Stimulated activated CD8-positive, alpha-beta memory T cell treated with anti-CD3 and anti-CD28 coated beads, Interleukin-15, amount 100 ng/mL, for 24 hours (primary cell): Measurements from ENCODE around the gene TYK2.
"Not testable (repeated sequence)": the region's sequence is repeated elsewhere in the genome, so short reads cannot be mapped to it uniquely, and the experiment has no call there.

Source experiments
- DNase-seq: peaks from one replicate; pipeline ENCODE4 v3.0.0-alpha.2; 2020; ENCODE audit warnings: low read depth

Gene TYK2

DNA sequence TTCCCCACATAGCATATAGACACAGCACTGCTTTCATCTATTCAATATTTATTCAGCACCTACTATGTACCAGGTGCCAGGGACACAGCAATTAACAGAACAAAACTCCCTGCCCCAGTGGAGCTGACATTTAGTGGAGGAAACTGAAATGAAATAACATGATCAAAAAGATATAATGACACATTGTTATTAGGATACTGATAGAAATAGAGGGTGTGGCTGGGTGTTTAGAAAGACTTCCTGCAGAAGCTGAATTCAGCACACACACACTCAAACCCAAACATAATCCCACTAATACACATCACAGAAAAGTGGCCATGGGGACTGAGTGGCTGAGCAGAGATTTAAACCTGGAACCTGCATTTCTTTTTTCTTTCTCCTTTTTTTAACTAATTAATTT lies 26.7 kb upstream of the TYK2 start:
- no peak for DNase-seq

DNA sequence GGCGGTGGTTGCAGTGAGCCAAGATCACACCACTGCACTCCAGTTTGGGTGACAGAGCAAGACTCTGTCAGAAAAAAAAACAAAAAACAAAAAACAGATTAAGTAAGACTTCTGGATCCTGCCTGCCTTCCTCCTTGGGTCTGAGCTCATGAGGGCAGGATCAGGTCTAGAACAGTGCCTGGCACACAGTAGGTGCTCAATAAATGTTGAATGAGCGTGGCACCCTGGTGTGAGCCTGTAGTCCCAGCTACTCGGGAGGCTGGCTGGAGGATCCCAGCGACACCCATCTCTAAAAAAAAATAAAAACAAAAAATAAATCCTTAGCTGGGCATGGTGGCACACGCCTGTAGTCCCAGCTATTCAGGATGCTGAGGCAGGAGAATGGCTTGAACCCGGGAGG lies 25.8 kb upstream of the TYK2 start:
- DNase-seq: no peak

DNA sequence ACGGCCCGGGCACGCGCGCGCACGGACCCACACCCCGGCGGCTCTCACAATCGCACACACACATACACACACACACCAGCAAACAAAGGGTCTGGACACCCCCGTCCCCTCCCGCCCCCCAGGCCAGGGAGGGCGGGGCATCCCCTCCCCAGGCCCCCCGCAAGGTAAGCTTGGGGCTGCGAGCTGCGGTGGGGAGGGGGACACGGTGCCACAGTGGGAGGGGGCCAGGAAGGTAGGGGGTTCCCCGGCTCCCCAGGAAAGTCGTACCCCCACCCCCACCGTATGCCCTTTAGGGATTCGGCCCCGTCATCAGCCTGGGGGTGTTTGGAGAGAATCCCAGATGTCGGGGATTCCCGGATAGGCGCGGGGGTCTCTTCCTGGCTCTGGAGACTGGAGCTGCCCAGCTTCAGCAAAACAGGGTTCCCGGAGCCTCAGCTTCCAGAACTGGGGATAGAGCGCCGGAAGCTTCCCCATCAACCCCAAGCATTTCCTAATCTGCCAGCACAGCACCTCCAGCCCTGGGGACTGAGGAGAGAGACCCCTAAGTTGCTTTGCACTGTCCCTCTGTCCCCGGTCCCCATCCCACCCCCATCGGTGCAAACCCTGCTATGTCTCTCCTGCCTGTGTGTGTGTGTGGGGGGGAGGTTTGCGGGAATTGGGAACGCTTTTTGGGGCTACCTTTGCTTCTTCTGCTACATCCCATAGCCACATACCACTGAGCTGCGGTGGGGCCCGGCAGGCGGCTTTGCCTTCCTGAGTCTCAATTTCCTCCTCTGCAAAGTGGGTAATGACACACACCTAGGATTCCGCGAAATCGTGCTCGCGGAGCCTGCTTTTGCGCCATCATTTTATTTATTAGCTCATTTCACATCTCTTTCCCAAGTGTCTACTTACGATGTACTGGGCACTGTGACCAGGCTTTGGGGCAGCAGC lies 24.8 kb upstream of the TYK2 start:
- DNase-seq: no peak

DNA sequence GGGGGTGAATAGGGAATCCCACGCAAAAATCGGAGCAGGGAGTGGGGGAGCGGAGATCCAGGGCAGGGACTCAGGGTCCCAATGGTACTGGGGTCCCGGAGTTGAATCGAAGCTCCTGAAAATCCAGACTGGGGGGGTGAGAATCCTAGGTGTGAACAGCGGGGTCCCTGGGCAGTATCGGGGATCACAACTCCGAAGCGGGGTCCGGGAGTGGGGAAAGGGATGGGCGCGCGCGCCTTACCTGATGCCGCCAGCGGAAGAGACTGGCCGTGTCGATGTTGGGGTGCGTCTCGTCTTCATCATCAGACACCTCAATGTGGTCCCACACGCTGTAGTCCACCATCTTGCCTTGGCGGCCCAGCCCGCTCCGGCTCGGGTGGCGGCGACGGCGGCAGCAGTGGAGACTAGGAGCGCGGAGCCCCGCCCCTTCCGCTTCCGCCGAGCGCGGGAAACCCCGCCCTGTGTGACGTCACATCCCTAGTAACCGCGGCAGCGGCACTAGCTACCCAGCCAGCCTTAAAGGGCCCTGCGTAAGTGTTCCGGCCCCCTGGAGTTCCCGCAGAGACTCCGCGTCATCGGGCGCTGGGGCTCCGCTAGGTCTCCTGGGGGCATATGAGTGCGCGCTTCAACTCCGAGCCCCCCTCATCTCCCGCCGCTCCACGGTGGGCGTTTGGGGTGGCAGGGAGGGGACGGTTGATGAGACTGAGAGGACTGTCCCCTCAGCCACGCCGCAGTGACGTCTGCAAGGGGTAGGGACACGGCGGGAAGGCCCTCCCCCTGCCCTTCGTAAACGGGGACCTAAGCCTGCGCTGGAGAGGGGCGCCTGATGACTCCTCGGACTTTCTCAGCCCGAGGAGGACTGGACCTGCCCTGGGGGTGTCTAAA lies 23.0 kb upstream of the TYK2 start, which contains the start of gene CDC37:
CDC37 (minus strand) TSS at position 406 of the 885 bp plus-strand sequence; CDS start at position 343, 63 bp downstream.
- DNase-seq: peak; percentile 99

DNA sequence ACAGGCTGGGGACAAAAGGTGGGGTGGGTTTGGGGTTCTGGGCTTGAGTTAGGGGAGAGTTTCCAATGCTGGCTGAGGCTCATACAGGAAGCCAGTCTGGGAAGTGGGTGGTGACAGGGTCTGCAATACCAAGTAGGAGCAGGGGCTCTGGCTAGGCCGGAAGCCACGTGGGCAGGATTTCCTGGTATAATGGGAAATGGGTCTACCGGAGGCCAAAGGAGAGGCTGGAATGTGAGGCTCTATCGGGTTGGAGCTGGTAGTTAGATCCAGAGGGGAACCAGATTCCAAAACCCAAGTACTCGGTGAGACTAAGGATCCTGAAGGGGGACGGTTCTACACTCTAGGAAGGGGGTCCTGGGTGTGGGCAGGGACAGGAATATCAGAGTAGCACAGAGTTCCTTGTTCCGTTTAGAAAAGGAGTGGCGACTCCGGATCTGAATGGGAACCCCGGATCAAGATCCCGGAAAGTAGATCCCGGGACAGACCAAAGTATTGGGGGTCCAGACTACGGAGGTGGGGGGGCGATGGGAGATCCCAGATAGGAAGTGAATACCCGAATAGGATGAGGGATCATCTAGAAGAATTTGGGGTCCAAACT lies 22.2 kb upstream of the TYK2 start:
- DNase-seq: no peak

DNA sequence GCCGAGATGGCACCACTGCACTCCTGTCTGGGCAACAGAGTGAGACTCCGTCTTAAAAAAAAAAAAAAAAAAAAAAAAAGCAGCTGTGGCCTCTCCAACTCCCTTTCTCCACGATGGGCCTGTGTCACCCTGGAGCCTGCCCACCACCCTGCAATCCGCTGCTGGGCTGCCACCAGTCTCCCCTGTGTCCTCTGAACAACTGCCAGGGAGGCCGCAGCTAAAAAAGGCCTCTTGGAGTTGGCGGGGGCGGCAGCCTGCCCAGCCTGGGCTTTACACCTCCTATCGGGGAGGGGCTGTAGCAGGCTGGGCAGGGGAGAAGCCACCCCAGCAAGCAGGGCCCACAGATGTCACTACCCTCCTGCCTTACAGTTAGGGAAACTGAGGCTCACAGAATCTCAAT lies 19.5 kb upstream of the TYK2 start:
- no peak for DNase-seq

GRCh38 chr19:10399340-10399739 lies 19.0 kb upstream of the TYK2 start:
- DNase-seq: not testable (repeated sequence)

- DNase-seq: no peak
Measured at GRCh38 chr19:10398819-10399218, 18.4 kb upstream of the TYK2 start.

DNA sequence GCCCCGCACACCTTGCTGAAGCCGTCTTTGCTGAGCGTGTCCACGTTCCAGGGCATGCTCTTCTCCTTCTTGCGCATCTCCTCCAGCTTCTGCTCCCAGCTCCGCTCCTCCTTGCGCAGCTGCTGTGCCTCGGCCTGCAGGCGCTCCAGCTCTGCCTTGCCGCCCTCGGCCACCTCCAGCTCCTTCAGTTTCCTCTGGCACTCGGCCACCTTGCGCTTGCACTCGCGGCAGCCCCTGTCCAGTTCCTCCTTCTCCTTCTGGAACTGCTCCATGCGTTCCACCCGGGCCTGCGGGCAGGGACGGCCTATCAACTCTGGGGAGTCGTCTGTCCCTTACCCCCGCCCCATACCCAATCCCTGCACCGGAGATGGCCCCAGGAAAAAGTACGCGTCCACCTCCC lies 15.5 kb upstream of the TYK2 start:
- no peak for DNase-seq

- no peak for DNase-seq
Measured at GRCh38 chr19:10395436-10395835, 15.1 kb upstream of the TYK2 start.

- DNase-seq: no peak
Measured at GRCh38 chr19:10395003-10395402, 14.6 kb upstream of the TYK2 start.

GRCh38 chr19:10393137-10393536 lies 12.8 kb upstream of the TYK2 start:
- no peak for DNase-seq

DNA sequence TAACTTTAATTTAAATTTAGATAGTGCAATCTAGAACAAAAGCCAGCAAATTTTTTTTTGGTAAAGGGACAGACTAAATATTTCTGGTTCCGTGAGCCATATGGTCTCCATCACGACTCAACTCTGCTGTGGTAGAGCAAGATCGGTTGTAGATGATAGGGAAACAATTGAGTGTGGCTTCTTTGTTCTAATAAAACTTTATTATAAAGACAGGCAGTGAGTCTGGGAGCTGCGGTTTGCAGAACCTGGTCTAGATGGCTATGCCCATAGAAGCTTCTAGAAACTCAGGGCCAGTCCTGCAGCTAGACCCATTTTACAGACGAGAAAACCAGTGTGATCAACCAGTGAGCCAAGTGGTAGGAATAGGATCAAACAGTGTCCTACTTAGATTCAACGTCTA lies 11.7 kb upstream of the TYK2 start:
- DNase-seq: no peak

DNA sequence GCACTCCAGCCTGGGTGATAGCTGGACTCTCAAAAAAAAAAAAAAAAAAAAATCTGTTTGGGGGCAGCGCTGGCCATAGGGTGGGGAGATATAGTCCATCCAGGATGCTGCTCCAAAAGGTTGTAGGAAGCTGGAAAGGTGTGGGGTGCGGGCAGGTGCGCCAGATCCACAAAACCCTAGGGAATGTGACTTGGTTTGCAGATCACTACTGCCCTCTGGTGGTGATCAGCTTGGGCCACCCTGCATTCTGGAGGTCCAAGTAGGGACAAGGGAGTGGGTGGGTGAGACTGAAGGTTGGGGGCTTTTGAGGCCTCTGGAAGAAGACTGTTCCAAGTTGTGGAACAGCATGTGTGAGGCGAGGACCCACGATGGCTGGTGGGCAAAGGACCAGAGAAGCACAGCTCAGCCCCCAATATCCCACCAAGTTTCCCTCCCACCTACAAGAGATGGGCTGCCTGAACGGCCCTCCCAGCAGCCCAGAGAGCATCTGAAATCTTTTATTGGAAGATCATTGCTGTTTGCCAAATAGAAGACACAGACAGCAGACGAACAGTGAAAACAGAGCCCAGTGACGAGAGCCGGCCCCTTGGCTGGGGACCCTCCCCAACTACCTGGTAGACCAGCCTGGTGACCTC lies 10.4 kb upstream of the TYK2 start:
- peak; percentile 29 for DNase-seq

DNA sequence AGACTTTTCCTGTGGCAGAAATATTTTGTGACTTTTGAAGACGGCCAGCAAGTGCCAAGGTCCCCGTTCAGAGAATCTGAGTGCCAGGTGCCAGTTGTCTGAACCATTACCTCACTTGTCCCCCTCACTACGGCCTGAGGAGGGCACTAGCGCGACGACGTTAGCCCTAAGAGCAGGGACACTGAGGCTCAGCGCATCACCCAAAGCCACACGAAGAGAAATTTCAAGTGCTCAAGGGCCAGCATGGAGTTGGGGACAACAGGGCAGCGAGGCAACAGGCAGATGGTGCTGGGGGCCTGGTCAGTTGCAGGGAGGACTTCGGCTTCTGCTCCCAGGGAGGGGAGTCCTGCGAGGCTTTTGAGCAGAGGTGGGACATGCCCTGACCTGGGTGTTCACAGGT lies 9.5 kb upstream of the TYK2 start:
- no peak for DNase-seq

DNA sequence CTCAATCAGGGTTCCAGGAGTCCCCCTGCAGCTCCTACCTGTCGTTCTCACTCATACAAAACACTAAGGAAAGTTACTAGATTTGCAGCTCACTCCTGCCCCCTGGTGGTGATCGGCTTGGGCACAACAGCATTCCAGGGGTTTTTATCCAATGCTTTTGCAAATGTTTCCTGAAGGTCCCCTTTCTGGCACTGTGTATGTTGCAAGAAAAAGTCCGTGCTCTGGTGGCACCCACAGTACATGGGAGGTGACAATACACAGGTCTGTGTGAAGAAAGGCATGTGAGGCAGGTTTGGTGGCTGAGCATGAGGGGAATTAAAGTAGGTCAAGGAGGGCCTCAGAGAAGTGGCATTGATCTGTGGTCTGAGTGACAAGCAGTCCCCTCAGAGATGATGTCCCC lies 8.6 kb upstream of the TYK2 start:
- peak; percentile 78 for DNase-seq

GRCh38 chr19:10384580-10384979 lies 4.2 kb upstream of the TYK2 start:
- DNase-seq: no peak

DNA sequence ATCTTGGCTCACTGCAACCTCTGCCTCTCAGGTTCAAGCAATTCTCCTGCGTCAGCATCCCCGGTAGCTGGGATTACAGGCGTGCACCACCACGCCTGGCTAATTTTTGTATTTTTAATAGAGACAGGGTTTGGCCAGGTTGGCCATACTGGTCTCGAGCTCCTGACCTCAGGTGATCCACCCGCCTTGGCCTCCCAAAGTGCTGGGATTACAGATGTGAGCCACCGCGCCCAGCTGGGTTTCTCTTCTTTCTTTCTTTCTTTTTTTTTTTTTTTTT lies 2.8 kb upstream of the TYK2 start:
- DNase-seq: not testable (repeated sequence)

DNA sequence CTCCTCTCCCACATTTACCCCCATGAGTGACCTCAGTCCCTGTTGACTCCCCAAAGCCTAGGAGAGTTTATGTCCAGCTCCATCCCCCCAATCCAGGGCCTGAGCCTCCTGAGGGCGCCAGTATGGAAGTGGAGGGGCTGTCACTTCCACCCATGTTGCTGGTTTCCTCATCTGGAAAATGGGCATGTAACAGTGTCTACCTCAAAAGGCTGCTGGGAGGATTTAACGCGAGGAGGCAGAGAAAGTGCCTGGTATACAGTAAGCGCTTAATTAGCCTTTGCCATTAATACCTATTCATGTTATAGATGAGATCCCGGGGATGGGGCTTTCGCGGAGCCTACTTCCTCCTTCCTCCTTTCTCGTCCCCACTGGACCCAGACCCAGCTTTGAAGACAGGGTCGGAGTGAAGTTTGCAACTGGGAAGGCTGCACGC lies 476 bp downstream of the TYK2 start:
- DNase-seq: no peak

DNA sequence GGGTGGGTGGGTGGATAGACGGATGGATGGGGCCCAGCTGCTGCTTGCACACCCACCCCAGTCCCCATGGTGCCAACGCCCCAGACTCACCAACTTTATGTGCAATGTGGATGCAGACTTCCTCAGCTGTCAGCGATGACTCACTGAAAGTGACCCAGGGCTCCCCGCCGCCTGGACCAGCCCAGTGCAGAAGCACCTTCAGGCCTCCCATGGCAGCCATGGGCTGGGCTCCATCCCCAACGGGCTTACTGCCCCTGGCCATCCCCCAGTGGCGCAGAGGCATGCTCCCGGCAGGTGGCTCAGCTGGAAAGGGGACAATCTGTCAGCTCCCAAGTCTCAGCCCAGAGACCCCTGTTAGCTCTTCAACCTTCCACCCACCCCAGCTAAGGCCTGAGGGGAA lies 2.2 kb downstream of the TYK2 start:
- DNase-seq: no peak

- not testable (repeated sequence) for DNase-seq
Measured at GRCh38 chr19:10377140-10377640, 3.2 kb downstream of the TYK2 start.

DNA sequence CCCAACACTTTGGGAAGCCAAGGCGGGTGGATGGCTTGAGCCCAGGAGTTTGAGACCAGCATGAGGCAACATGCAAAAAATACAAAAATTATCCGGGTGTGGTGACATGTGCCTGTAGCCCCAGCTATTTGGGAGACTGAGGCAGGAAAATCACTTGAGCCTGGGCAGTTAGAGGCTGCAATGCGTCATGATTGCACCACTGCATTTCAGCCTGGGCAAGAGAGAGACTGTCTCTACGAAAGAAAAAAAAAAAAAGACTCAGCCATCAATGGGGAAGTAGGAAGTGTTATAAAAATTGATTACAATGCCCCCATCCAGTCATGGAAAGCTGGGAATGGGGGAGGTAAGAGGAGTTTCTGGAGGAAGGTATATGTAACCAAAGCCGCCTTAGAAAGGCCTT lies 5.4 kb downstream of the TYK2 start:
- no peak for DNase-seq
